Neuronal stem cell (in vitro differentiated cells): ENCODE results near the gene MACF1.

Experiments used
- DNase-seq: peaks from one replicate; pipeline ENCODE4 v3.0.0-alpha.2; 2013; ENCODE audit warnings: low spot score
- H2AFZ ChIP-seq: one replicate; pipeline ENCODE4 v1.6.1; 2013; ENCODE audit warnings: mild to moderate bottlenecking, low read length, inconsistent platforms
- H2AK5ac ChIP-seq: 2 replicates; pipeline ENCODE4 v1.6.1; 2013; ENCODE audit warnings: low read depth, mild to moderate bottlenecking, inconsistent platforms, low read length, moderate library complexity, mixed read lengths
- H2BK120ac ChIP-seq: 2 replicates; pipeline ENCODE4 v1.6.1; 2013; ENCODE audit warnings: low read depth, mild to moderate bottlenecking, inconsistent platforms, low read length, moderate library complexity, mixed read lengths
- H2BK12ac ChIP-seq: one replicate; pipeline ENCODE4 v1.6.1; 2013; ENCODE audit warnings: low read length, inconsistent platforms
- H2BK15ac ChIP-seq: 2 replicates; pipeline ENCODE4 v1.6.1; 2013; ENCODE audit warnings: mild to moderate bottlenecking, low read length, inconsistent platforms, mixed read lengths
- H2BK5ac ChIP-seq: one replicate; pipeline ENCODE4 v1.6.1; 2013; ENCODE audit warnings: inconsistent platforms, mild to moderate bottlenecking, low read length, moderate library complexity
- H3K14ac ChIP-seq: one replicate; pipeline ENCODE4 v1.6.1; 2013; ENCODE audit warnings: low read length, inconsistent platforms
- H3K18ac ChIP-seq: 2 replicates; pipeline ENCODE4 v1.6.1; 2013; ENCODE audit warnings: low read length, inconsistent platforms
- H3K23ac ChIP-seq: 2 replicates; pipeline ENCODE4 v1.6.1; 2013; ENCODE audit warnings: low read depth, mild to moderate bottlenecking, mixed read lengths, low read length, inconsistent platforms; ENCODE audit not compliant: poor library complexity
- H3K27ac ChIP-seq: replicated peaks from 3 replicates; pipeline ENCODE4 v1.5.1; 2013; ENCODE audit warnings: low read length, inconsistent platforms
- H3K27me3 ChIP-seq, 3 experiments: 2 replicates each; pipeline ENCODE4 v1.6.1; 2013; ENCODE audit warnings: low read length in 3 of 3, mild to moderate bottlenecking in 2 of 3, inconsistent platforms in 1 of 3, low read depth in 1 of 3, mixed read lengths in 1 of 3, moderate library complexity in 1 of 3; ENCODE audit not compliant: control insufficient read depth in 3 of 3, insufficient read depth in 3 of 3
- H3K36me3 ChIP-seq, 2 donors: replicated peaks in 1 of 2; 2 replicates each; pipeline ENCODE4 v1.6.1; 2013; ENCODE audit warnings: low read length in 2 of 2; ENCODE audit not compliant: control insufficient read depth in 2 of 2, insufficient read depth in 2 of 2
- H3K4ac ChIP-seq: 2 replicates; pipeline ENCODE4 v1.6.1; 2013; ENCODE audit warnings: inconsistent platforms, mild to moderate bottlenecking, low read length, moderate library complexity
- H3K4me1 ChIP-seq, 2 donors: 1 replicate in 1 of 2; 2 replicates in 1 of 2; pipeline ENCODE4 v1.6.1; 2013; ENCODE audit warnings: low read length in 2 of 2, low read depth in 1 of 2; ENCODE audit not compliant: control insufficient read depth in 2 of 2, insufficient read depth in 1 of 2
- H3K4me2 ChIP-seq: one replicate; pipeline ENCODE4 v1.6.1; 2013; ENCODE audit warnings: mild to moderate bottlenecking, low read length, inconsistent platforms; ENCODE audit not compliant: insufficient read depth, poor library complexity, severe bottlenecking
- H3K4me3 ChIP-seq, 2 donors: 2 replicates each; pipeline ENCODE4 v1.5.1; 2013; ENCODE audit warnings: low read length in 2 of 2, mild to moderate bottlenecking in 2 of 2, inconsistent platforms in 1 of 2, moderate library complexity in 1 of 2
- H3K79me1 ChIP-seq: one replicate; pipeline ENCODE4 v1.6.1; 2013; ENCODE audit warnings: low read depth, mild to moderate bottlenecking, inconsistent platforms, low read length, moderate library complexity
- H3K9ac ChIP-seq: one replicate; pipeline ENCODE4 v1.6.1; 2013; ENCODE audit warnings: mild to moderate bottlenecking, low read depth, low read length, inconsistent platforms; ENCODE audit not compliant: poor library complexity
- H3K9me3 ChIP-seq, 2 donors: replicated peaks in 1 of 2; 2 replicates each; pipeline versions ENCODE3 to v1.6.1; 2013; ENCODE audit warnings: low read length in 2 of 2, mild to moderate bottlenecking in 2 of 2, inconsistent platforms in 1 of 2, low read depth in 1 of 2, mixed read lengths in 1 of 2, moderate library complexity in 1 of 2; ENCODE audit not compliant: control insufficient read depth in 2 of 2, insufficient read depth in 1 of 2
- H4K8ac ChIP-seq: one replicate; pipeline ENCODE4 v1.6.1; 2013; ENCODE audit warnings: low read depth, mild to moderate bottlenecking, inconsistent platforms, low read length, moderate library complexity
- H4K91ac ChIP-seq: one replicate; pipeline ENCODE4 v1.6.1; 2013; ENCODE audit warnings: low read length, low read depth, mild to moderate bottlenecking, inconsistent platforms; ENCODE audit not compliant: poor library complexity
- WGBS, 2 donors: extraction: QIAGEN DNeasy Blood & Tissue Kit; methylation state at CpG; one replicate each; pipeline ENCODE4 v1.1.7; 2013; ENCODE audit warnings: missing lambda C conversion rate in 2 of 2, mixed read lengths in 1 of 2; ENCODE audit not compliant: insufficient read length in 2 of 2, insufficient replicate concordance in 1 of 2; ENCODE audit errors: extremely low coverage in 2 of 2; 5-methylcytosine and 5-hydroxymethylcytosine counted together

MACF1 gene

GRCh38 chr1:39275836-39276507, 71.5 kb downstream of the MACF1 start:
- H2AK5ac ChIP-seq = no peak overlapping the region
- no peak overlapping the region for H3K23ac ChIP-seq
- no peak overlapping the region for H3K27ac ChIP-seq

GRCh38 chr1:39277879-39278278, 73.4 kb downstream of the MACF1 start:
- H3K27ac ChIP-seq = no peak overlapping the region
- H3K27me3 ChIP-seq = no peaks in the 10 kb centered on the region
- H2BK12ac ChIP-seq = no peak overlapping the region
- no peak overlapping the region for H3K23ac ChIP-seq
- no peak overlapping the region for H2BK15ac ChIP-seq
- H3K9ac ChIP-seq = no peak overlapping the region
- peaks cover 2 to 21% of the 10 kb centered on the region in 2 donors for H3K36me3 ChIP-seq
- H2AK5ac ChIP-seq = no peak overlapping the region
- no peak overlapping the region for H3K14ac ChIP-seq
- H3K4me2 ChIP-seq = no peak overlapping the region
- no peak overlapping the region for H4K8ac ChIP-seq
- no peak overlapping the region for H2BK120ac ChIP-seq
- H3K4ac ChIP-seq = no peak overlapping the region
- H3K4me1 ChIP-seq = no peaks in the 10 kb centered on the region
- H3K79me1 ChIP-seq = peaks cover 3% of the 10 kb centered on the region
- H2AFZ ChIP-seq = no peak overlapping the region
- H4K91ac ChIP-seq = no peak overlapping the region
- H3K9me3 ChIP-seq = no peaks in the 10 kb centered on the region
- no peak overlapping the region for H3K18ac ChIP-seq
- no peak overlapping the region for H3K4me3 ChIP-seq
- H2BK5ac ChIP-seq = no peak overlapping the region
- DNase-seq = no peak

More at GRCh38 chr1:39275836-39276507, 71.5 kb downstream of the MACF1 start:
- no peak overlapping the region for H3K9ac ChIP-seq
- no peak for DNase-seq
- H3K27me3 ChIP-seq = no peaks in the 10 kb centered on the region
- no peak overlapping the region for H4K91ac ChIP-seq
- H3K9me3 ChIP-seq = no peaks in the 10 kb centered on the region
- no peak overlapping the region for H2BK5ac ChIP-seq
- H2BK15ac ChIP-seq = no peak overlapping the region
- no peak overlapping the region for H4K8ac ChIP-seq
- H3K79me1 ChIP-seq = peaks cover 3% of the 10 kb centered on the region
- H3K18ac ChIP-seq = no peak overlapping the region
- no peak overlapping the region for H3K4ac ChIP-seq
- no peak overlapping the region for H2BK12ac ChIP-seq
- peaks cover 0 to 7% of the 10 kb centered on the region in 2 donors for H3K36me3 ChIP-seq
- no peak overlapping the region for H2AFZ ChIP-seq
- WGBS, 2 donors = no CpG with 5 or more reads among the region's 6 CpGs
- no peak overlapping the region for H3K14ac ChIP-seq
- H3K4me3 ChIP-seq = no peak overlapping the region
- H3K4me1 ChIP-seq = peaks cover 5 to 8% of the 10 kb centered on the region in 2 donors
- H2BK120ac ChIP-seq = no peak overlapping the region
- H3K4me2 ChIP-seq = no peak overlapping the region

GRCh38 chr1:39282537-39283216, 78.2 kb downstream of the MACF1 start:
- Histone ChIP-seq H3K9ac (no peak overlapping the region), H2AK5ac (no peak overlapping the region), H2BK12ac (no peak overlapping the region), H3K79me1 (no peaks in the 10 kb centered on the region), H3K4me2 (no peak overlapping the region), H3K27ac (no peak overlapping the region), H2BK15ac (no peak overlapping the region), H3K4me3 (no peak overlapping the region), H3K9me3 (peaks cover 0 to 2% of the 10 kb centered on the region in 2 donors), H3K36me3 (peaks cover 29 to 63% of the 10 kb centered on the region in 2 donors), H2AFZ (no peak overlapping the region), H3K14ac (no peak overlapping the region), H2BK120ac (no peak overlapping the region), H2BK5ac (no peak overlapping the region), H3K27me3 (no peaks in the 10 kb centered on the region), H4K91ac (no peak overlapping the region), H3K4ac (no peak overlapping the region), H3K23ac (no peak overlapping the region), H4K8ac (no peak overlapping the region), H3K18ac (no peak overlapping the region), H3K4me1 (no peaks in the 10 kb centered on the region)
- WGBS, 2 donors = no CpG with 5 or more reads among the region's 8 CpGs
- no peak for DNase-seq

- DNase-seq = no peak
- H2BK5ac ChIP-seq = no peak overlapping the region
- H2BK120ac ChIP-seq = no peak overlapping the region
- H3K4me3 ChIP-seq = no peak overlapping the region
- peaks cover 31 to 75% of the 10 kb centered on the region in 2 donors for H3K36me3 ChIP-seq
- no peak overlapping the region for H3K4ac ChIP-seq
- no peak overlapping the region for H2AK5ac ChIP-seq
- no peak overlapping the region for H2BK12ac ChIP-seq
- no peaks in the 10 kb centered on the region for H3K27me3 ChIP-seq
- peaks cover 0 to 2% of the 10 kb centered on the region in 2 donors for H3K9me3 ChIP-seq
- H3K4me2 ChIP-seq = no peak overlapping the region
- H3K14ac ChIP-seq = no peak overlapping the region
- H4K8ac ChIP-seq = no peak overlapping the region
- WGBS, 2 donors = no CpG with 5 or more reads among the region's 1 CpG
- H3K18ac ChIP-seq = no peak overlapping the region
- no peak overlapping the region for H3K23ac ChIP-seq
- no peaks in the 10 kb centered on the region for H3K4me1 ChIP-seq
- H2BK15ac ChIP-seq = no peak overlapping the region
- H4K91ac ChIP-seq = no peak overlapping the region
- H3K9ac ChIP-seq = no peak overlapping the region
- H3K79me1 ChIP-seq = no peaks in the 10 kb centered on the region
- H2AFZ ChIP-seq = no peak overlapping the region
- H3K27ac ChIP-seq = no peak overlapping the region
Measured at GRCh38 chr1:39283858-39284257, 79.4 kb downstream of the MACF1 start.
